ENCODE measurements around the gene CDC73.

DNA sequence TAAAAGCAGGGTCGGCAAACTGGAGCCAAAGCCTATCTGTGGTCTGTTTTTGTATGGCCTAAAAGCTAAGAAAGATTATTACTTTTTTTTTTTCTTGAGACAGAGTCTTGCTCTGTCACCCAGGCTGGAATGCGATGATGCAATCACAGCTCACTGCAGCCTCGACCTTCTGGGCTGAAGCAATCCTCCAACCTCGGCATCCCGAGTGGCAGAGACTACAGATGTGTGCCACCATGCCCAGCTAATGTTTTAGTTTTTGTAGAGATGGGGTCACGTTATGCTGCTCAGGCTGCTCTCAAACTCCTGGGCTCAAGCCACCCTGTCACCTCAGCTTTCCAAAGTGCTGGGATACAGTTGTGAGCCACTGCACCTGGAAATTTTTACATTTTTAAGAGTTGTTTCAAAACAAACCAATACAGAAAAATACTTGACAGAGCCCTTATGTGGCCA lies 10.2 kb upstream of the CDC73 start:
- TF ChIP-seq RXRA (CRISPR knock-in tag; IDR thresholded peaks at IDR 0.05) (no peak; the same call in 1 of the 2 replicates), NFIC (IDR thresholded peaks at IDR 0.05; ENCODE audit: low read length) (no peak; the same call in 1 of the 2 replicates), FOXA1 (IDR thresholded peaks at IDR 0.05) (no peak), FOXA1 (CRISPR knock-in tag; IDR thresholded peaks at IDR 0.05) (no peak), ZKSCAN8 (CRISPR knock-in tag; IDR thresholded peaks at IDR 0.05; ENCODE audit: borderline replicate concordance) (no peak), POLR2A (IDR thresholded peaks at IDR 0.05; ENCODE audit: insufficient read depth in 1 of 2, low read depth in 2 of 2, low read length in 2 of 2) (no peak), ZNF468 (CRISPR knock-in tag; IDR thresholded peaks at IDR 0.05) (no peak), TAF1 (CRISPR knock-in tag; IDR thresholded peaks at IDR 0.05) (no peak; the same call in 1 of the 2 replicates), ESRRA (CRISPR knock-in tag; IDR thresholded peaks at IDR 0.05; ENCODE audit: low read depth) (no peak)
- TF ChIP-seq, protein P1, sequence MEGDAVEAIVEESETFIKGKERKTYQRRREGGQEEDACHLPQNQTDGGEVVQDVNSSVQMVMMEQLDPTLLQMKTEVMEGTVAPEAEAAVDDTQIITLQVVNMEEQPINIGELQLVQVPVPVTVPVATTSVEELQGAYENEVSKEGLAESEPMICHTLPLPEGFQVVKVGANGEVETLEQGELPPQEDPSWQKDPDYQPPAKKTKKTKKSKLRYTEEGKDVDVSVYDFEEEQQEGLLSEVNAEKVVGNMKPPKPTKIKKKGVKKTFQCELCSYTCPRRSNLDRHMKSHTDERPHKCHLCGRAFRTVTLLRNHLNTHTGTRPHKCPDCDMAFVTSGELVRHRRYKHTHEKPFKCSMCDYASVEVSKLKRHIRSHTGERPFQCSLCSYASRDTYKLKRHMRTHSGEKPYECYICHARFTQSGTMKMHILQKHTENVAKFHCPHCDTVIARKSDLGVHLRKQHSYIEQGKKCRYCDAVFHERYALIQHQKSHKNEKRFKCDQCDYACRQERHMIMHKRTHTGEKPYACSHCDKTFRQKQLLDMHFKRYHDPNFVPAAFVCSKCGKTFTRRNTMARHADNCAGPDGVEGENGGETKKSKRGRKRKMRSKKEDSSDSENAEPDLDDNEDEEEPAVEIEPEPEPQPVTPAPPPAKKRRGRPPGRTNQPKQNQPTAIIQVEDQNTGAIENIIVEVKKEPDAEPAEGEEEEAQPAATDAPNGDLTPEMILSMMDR (CRISPR knock-in tag; IDR thresholded peaks at IDR 0.05) = no peak

Measured in HepG2 (cell line).